ENCODE measurements around the gene ANGPT4.

Gene ANGPT4

DNA sequence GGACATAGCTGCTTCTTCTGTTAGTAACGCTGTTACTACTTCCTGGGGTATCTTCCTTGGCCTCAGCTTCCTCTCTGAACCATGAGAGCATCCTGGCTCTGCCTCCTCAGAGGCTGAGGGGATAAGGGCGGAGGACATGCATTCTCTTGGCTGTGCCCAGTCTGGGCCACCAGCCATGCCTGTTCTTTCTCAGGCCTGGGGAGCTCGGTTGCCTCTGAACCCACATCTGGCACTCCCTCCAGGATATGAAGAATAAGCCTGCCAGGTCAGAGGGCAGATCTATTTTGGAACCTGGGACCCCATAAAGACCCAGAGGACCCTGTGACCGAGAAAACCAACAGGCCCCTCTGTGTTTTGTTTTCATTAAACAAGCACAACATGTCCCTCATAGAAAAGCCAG lies 6.6 kb upstream of the ANGPT4 start:
- TF ChIP-seq POLR2A (IDR thresholded peaks at IDR 0.05; ENCODE audit: low read depth, low read length): no peak
- no peak for FAIRE-seq

DNA sequence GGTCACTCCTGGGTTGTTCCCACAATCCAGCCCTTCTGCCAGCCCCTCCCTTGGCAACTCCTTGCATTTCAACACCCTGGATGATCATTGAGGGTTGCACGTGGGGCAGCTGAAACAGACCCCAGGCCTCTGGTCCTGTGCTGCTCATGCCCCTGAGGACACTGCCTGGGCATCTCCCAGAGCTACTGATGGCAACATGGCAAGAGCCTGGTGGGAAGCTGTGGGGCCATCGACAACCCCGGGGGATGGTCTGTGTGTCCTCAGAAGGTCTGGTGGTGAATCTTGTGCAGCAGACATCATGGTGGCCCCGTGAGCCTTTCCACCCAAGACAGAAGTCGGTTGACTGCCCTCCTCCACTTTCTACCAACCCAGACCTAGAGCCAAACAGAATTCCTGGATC lies 4.9 kb upstream of the ANGPT4 start:
- no peak for TF ChIP-seq POLR2A (IDR thresholded peaks at IDR 0.05; ENCODE audit: low read depth, low read length)
- no peak for FAIRE-seq
- DNase-seq (ENCODE audit: insufficient read length, low spot score): no peak

More for the DNA sequence above, 6.6 kb upstream of the ANGPT4 start:
- DNase-seq (ENCODE audit: insufficient read length, low spot score): no peak

DNA sequence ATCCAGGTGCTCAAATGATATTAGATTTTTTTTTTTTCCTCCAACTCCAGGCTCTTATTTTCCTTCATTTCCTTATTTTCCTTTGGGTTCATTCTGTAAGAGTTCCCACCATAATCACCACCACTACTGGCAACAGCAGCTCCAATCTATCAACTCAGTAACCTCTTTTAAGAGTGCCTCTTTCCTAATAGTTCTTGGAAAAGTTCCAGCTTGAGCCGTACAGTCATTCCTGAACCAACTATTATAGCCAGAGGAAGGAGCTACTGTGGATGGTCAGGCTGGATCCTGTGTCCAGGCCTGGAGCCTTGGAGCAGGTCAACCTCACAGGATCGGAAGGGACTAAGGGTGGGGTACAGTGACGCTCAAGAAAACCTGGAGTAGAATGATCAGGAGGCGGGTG lies 4.2 kb upstream of the ANGPT4 start:
- FAIRE-seq: no peak
- no peak for DNase-seq (ENCODE audit: insufficient read length, low spot score)

DNA sequence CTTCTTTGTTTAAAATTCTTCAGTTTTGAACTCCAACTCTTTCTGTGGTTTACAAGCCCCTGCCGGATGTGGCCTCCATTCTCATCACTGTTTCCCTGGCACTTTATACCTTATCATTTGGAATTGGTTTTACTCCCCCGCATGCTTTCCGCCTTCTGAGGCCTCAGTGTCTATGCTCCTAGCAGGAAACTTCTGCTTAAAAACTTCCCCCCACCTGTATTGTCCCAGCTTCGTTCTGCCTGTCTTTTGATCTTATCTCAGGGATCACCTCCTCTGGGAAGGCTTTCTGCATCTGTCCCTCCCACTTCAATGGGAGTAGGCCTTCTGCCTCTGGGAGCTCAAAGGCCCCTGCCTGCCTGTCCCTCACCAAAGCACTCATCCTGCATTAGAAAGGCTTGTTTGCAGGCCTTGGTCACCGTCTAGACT lies 3.4 kb upstream of the ANGPT4 start:
- FAIRE-seq (no peak), DNase-seq (ENCODE audit: insufficient read length, low spot score) (no peak)
- TF ChIP-seq POLR2A (IDR thresholded peaks at IDR 0.05; ENCODE audit: low read depth, low read length): no peak

More for the DNA sequence above, 4.2 kb upstream of the ANGPT4 start:
- TF ChIP-seq POLR2A (IDR thresholded peaks at IDR 0.05; ENCODE audit: low read depth, low read length): no peak

DNA sequence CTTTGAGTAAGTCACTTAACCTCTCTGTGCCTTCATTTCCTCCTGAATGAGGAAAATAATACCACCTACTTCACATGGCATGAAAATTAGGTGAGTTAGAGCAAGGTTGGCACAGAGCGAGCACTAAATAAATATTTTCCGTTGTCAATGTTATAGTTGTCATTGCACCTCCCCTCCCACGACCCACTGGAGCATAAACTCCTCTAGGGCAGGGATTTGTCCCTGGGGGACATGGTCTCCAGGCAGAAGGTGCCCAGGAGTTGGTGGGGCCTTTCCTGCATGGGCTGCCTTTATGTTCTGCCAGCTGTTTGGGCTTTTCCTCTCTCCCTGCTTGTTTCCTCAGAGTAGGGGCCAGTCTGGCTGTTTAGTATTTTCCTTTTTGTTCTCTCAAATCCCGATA lies 1.3 kb upstream of the ANGPT4 start:
- no peak for DNase-seq (ENCODE audit: insufficient read length, low spot score)
- no peak for TF ChIP-seq POLR2A (IDR thresholded peaks at IDR 0.05; ENCODE audit: low read depth, low read length)
- FAIRE-seq: no peak

DNA sequence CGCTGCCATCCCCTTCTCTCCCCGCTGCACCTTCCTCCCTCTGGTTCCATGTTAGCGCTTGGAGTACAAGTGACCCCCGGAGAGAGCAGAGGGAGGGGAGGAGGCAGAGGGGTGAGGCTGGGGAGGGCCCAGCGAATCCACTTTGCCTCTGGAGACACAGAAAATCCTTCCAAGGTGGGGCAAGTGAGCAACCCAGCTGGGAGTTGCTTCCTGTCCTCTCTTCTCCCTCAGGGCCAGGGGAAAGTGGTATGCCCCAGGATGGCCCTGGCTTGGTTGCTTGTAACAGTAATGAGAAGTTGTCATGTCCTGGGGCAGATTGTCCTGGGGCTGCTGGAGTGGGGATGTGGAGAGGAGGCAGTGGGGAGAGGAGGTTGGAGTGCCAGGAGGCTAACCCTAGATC lies 691 bp upstream of the ANGPT4 start:
- TF ChIP-seq POLR2A (IDR thresholded peaks at IDR 0.05; ENCODE audit: low read depth, low read length): no peak
- FAIRE-seq (no peak), DNase-seq (ENCODE audit: insufficient read length, low spot score) (no peak)

DNA sequence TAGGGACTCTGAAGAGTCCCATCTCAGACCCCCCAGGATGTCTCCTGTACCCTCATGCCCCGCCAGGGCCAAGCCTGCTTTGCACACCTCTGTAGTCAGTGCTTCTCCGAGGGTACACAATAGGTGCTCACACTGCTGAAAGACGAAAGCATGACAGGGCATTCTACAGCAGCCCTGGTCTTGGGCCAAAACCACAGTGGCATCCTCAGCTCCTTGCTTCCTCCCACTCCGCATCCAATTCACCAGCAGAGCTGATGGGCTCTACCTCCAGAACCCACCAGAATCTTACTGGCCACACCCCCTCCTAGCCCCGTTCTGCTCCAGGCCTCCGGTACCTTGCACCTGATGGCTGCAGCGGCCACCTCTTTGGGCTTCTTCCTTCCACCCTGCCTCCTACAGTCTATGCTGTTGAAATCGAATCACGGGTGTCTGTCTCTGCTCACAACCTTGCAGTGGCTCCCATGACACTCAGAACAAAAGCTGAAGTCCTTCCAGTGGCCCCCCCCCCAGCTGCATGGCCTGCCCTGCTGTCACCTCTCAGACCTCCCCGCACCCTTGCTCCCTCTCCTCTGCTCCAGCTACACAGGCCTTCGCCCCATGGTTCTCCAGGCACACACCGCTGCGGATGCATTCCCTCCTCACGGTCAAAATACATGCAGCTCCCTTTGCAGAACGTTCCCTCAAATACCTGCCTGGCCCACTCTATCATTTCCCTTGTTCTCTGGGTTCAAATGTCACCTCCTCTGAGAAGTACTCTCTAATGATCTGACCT lies 1.2 kb downstream of the ANGPT4 start:
- FAIRE-seq: no peak
- TF ChIP-seq POLR2A (IDR thresholded peaks at IDR 0.05; ENCODE audit: low read depth, low read length): no peak
- no peak for DNase-seq (ENCODE audit: insufficient read length, low spot score)

DNA sequence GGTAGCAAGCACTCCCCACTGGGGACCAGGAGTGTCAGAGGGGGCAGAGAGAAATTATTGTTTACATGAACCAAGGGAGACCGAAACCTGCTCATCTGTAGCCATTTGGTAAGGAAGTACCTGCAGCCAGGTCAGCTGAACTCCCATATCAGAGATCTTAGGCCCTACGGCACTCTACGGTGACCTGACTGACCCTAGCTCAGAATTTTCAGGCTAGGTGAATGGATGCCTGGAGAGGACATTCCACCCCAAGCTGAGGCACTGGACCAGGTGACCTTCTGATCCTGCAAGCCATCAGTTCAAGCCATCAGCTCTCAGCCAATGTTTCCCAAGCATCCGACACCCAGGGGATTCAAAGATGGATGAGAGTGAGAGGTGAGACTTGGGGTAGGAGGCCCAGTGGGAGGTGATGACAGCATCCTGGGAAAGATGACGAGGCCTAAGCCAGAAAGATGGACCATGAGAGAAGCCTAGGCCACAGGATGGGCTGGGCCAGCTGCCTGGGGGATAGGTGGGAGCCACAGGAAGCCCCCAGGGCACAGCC lies 2.8 kb downstream of the ANGPT4 start:
- TF ChIP-seq POLR2A (IDR thresholded peaks at IDR 0.05; ENCODE audit: low read depth, low read length): no peak
- no peak for DNase-seq (ENCODE audit: insufficient read length, low spot score)
- FAIRE-seq: no peak

DNA sequence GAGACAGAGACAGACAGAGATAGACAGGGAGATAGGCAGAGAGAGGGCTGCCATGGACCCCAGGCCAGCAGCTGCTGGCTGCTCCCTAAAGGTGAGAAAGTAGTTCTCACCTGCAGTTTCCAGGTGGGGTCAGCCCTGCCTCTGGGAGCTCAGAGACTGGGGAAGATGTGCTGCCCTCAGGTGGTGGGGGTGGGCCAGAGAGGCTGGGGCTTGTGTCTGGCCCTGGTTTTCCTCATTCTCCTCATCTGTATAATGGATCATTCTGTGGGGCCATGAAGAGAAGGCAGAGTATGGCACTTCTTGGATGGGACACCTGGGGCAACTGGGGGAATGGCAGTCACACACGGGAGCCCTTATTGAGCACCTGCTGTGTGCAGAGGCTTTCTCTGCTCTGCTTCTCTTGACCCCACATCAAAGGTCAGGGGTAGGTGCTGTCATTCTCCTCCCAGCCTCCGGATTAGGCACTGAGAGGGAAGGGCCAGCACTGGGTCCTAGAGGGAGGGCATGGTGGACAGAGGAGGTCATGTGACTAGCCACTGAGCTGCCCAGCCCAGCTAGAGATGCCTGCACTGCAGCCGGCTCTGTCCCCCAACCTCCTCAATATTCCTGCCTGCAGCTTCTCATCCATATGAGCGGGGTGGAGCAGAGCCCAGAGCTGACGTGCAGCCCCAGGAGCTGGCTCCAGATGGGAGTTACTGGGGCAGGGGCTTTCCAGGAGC lies 4.1 kb downstream of the ANGPT4 start:
- no peak for TF ChIP-seq POLR2A (IDR thresholded peaks at IDR 0.05; ENCODE audit: low read depth, low read length)
- DNase-seq (ENCODE audit: insufficient read length, low spot score): no peak
- FAIRE-seq: no peak

DNA sequence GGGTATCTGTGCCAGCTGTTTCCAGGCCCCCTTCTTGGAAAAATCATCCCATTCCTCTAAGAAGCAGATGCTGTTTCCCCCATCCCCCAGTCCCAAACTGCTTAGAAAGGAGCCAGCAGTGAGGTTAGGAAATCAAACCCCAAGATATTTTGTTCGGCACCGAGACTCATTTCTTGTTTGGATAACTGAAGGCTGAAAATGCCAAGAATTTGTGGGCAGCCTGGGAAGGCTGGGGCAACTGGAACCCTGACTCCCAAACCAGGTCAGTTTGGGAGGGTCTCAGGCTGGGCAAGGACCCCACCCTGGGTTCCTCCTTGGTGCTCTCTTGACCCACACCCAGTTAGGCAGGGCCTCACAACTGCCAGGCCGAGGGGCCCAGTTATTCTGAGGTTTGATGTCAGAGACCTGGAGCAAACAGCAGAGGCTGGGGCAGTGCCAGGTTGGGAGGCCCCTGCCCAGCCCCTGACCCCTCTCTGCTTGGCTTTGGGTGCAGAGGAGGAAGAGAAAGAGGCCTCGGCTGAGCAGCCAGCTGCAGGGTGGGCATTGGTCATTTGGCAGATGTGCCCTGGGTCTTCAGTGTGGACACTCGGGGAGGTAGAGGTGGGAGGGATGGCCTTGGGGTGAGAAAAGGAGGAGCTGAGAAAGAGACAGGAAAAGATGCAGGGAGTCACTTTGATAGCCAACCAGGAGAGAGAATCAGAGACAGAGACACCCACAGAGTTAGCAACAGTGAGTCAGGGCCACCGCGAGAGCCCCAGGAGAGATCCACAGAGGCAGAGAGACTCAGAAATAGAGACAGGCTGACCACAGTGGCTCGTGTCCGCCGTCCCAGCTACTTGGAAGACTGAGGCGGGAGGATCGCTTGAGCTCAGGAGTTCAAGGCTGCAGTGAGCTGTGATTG lies 5.0 kb downstream of the ANGPT4 start:
- TF ChIP-seq POLR2A (IDR thresholded peaks at IDR 0.05; ENCODE audit: low read depth, low read length): no peak
- FAIRE-seq (no peak), DNase-seq (ENCODE audit: insufficient read length, low spot score) (peak; percentile 30)

DNA sequence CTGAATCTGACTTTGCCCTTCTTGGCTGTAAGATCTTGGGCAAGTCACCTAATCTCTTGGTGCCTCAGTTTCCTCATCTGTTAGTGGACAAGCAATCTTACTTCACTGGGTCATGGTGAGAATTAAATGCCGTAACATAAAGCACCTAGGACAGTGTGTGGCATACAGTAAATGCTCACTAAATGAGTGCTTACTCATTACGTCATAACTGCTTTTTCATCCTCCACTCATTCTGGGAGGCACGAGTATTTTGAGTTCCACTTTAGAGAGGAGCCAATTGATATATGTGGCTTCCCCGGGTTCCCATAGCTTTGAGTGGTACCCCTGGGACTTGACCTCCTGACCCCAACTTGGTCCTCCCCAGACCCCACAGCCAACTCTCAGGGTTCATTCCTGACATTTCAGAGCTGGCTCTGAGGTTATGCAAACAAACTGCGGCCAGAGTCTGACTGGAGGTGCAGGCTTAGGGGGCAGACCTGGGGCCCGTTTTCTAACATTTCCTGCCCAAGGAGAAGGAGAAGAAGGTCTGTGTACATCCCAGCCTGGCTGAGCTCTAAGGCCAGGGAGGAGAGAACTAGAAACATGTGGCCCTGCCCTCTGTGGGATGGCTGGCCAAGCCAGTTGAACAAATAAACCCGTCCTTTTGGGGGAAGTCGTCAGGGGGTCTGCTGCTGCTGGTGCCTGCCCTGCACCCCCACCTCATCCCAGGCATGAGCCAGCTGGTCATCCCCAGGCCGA lies 5.8 kb downstream of the ANGPT4 start:
- FAIRE-seq (no peak), DNase-seq (ENCODE audit: insufficient read length, low spot score) (no peak)
- no peak for TF ChIP-seq POLR2A (IDR thresholded peaks at IDR 0.05; ENCODE audit: low read depth, low read length)

DNA sequence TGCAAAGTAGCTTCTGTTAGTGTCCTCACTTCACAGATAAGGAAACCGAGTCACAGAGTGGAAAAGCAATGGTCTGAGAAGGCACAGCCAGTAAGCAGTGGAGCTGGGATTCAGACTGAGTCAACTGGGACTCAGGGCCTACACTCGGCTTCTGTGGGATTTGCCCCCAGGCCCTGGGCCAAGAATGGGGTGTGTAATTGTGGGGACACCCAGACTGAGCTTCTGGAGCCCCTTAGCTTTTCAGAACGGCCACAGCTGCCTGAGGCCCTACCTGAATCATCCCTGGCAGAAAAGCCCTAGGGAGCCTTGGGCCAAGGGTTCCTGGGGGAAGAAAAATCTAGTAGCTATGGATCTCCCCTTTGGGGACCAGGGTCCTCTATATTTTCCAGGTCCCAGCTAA lies 6.5 kb downstream of the ANGPT4 start:
- FAIRE-seq (no peak), DNase-seq (ENCODE audit: insufficient read length, low spot score) (no peak)
- TF ChIP-seq POLR2A (IDR thresholded peaks at IDR 0.05; ENCODE audit: low read depth, low read length): no peak

DNA sequence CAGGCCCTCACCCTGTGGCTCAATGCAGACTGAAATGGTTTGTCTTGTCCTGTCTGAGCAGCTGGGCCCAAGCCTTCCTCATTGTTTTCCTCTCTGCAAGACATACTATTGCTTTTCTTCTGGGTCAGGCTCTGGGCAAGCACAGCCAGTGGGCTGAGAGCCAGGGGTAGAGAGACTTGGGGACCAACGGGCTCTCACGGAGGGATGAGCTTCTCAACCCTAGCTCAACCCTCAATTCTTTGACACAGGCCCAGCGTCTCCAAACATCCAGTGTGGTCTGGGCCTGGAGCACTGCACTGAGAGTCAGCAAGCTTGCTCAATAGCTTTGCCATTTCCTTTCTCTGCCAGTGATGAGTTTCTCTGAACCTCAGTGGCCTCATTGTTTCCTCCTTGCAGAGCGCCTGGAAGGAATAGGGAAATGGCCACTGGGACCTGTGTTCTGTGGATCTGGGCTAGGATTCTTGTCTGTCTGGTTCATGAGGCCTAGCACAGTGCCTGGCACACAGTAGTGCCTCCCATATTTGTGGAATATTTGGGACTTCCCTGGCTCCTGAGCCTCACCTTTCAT lies 9.3 kb downstream of the ANGPT4 start:
- no peak for TF ChIP-seq POLR2A (IDR thresholded peaks at IDR 0.05; ENCODE audit: low read depth, low read length)
- no peak for DNase-seq (ENCODE audit: insufficient read length, low spot score)
- no peak for FAIRE-seq

All from H54 (cell line).